H9 (cell line): ENCODE measurements around the gene SLC16A7. TPM values are rescaled to one million over a fixed set of nuclear protein-coding genes. Genes with fewer than 3 reads are reported as not detected.

ENCODE experiments used
- DNase-seq: peaks from one replicate; pipeline ENCODE4 v3.0.0-alpha.2; 2017
- H2AFZ ChIP-seq: one replicate; pipeline ENCODE4 v1.6.1; 2013; ENCODE audit warnings: mild to moderate bottlenecking, low read length, control low read depth, moderate library complexity
- H2AK5ac ChIP-seq: 2 replicates; pipeline ENCODE4 v1.6.1; 2013; ENCODE audit warnings: low read length, control low read depth, mixed read lengths; ENCODE audit not compliant: insufficient read length
- H2BK120ac ChIP-seq: one replicate; pipeline ENCODE4 v1.6.1; 2013; ENCODE audit warnings: low read depth, mild to moderate bottlenecking, low read length, control low read depth, inconsistent platforms; ENCODE audit not compliant: poor library complexity, severe bottlenecking
- H2BK12ac ChIP-seq: 2 replicates; pipeline ENCODE4 v1.6.1; 2013; ENCODE audit warnings: low read length, control low read depth, mixed read lengths, low read depth; ENCODE audit not compliant: insufficient read length
- H2BK15ac ChIP-seq: 2 replicates; pipeline ENCODE4 v1.6.1; 2013; ENCODE audit warnings: low read depth, low read length, control low read depth
- H2BK20ac ChIP-seq: one replicate; pipeline ENCODE4 v1.6.1; 2013; ENCODE audit warnings: low read depth, mild to moderate bottlenecking, low read length, control low read depth, inconsistent platforms; ENCODE audit not compliant: poor library complexity, severe bottlenecking
- H2BK5ac ChIP-seq: 2 replicates; pipeline ENCODE4 v1.6.1; 2013; ENCODE audit warnings: low read length, control low read depth, mixed read lengths; ENCODE audit not compliant: insufficient read length
- H3K14ac ChIP-seq: 2 replicates; pipeline ENCODE4 v1.6.1; 2013; ENCODE audit warnings: low read length, control low read depth; ENCODE audit not compliant: insufficient read depth
- H3K18ac ChIP-seq: 2 replicates; pipeline ENCODE4 v1.6.1; 2013; ENCODE audit warnings: low read depth, mild to moderate bottlenecking, mixed read lengths, low read length, control low read depth; ENCODE audit not compliant: insufficient read length
- H3K23ac ChIP-seq: 2 replicates; pipeline ENCODE4 v1.6.1; 2013; ENCODE audit warnings: low read length, control low read depth, mixed read lengths, low read depth; ENCODE audit not compliant: insufficient read length
- H3K23me2 ChIP-seq: 2 replicates; pipeline ENCODE4 v1.6.1; 2013; ENCODE audit warnings: low read depth, mild to moderate bottlenecking, mixed read lengths, low read length, control low read depth; ENCODE audit not compliant: insufficient read length, poor library complexity, severe bottlenecking
- H3K27ac ChIP-seq: 2 replicates; pipeline ENCODE4 v1.5.1; 2013; ENCODE audit warnings: low read length, control low read depth, mixed read lengths, low read depth; ENCODE audit not compliant: insufficient read length
- H3K27me3 ChIP-seq: 2 replicates; pipeline ENCODE4 v1.6.1; 2013; ENCODE audit warnings: low read length, control low read depth, inconsistent platforms; ENCODE audit not compliant: insufficient read depth
- H3K4ac ChIP-seq: 2 replicates; pipeline ENCODE4 v1.6.1; 2013; ENCODE audit warnings: low read depth, mild to moderate bottlenecking, control low read depth, inconsistent platforms, low read length, moderate library complexity
- H3K4me1 ChIP-seq: 2 replicates; pipeline ENCODE4 v1.6.1; 2013; ENCODE audit warnings: low read length, control low read depth, inconsistent platforms; ENCODE audit not compliant: insufficient read depth
- H3K4me2 ChIP-seq: 2 replicates; pipeline ENCODE4 v1.6.1; 2013; ENCODE audit warnings: low read length, control low read depth, mixed read lengths; ENCODE audit not compliant: insufficient read length, insufficient read depth
- H3K56ac ChIP-seq: 2 replicates; pipeline ENCODE4 v1.6.1; 2013; ENCODE audit warnings: low read depth, mild to moderate bottlenecking, mixed read lengths, low read length, control low read depth; ENCODE audit not compliant: insufficient read length
- H3K79me1 ChIP-seq: 2 replicates; pipeline ENCODE4 v1.6.1; 2013; ENCODE audit warnings: low read depth, mild to moderate bottlenecking, moderate library complexity, low read length, control low read depth, inconsistent platforms; ENCODE audit not compliant: insufficient read depth, poor library complexity, severe bottlenecking
- H3K79me2 ChIP-seq: 2 replicates; pipeline ENCODE4 v1.6.1; 2013; ENCODE audit warnings: low read length, control low read depth, inconsistent platforms; ENCODE audit not compliant: insufficient read depth
- H3K9ac ChIP-seq: 2 replicates; pipeline ENCODE4 v1.6.1; 2013; ENCODE audit warnings: low read length, control low read depth, mixed read lengths; ENCODE audit not compliant: insufficient read length; ENCODE audit errors: extremely low read depth
- H3K9me3 ChIP-seq: one replicate; pipeline ENCODE4 v1.6.1; 2013; ENCODE audit warnings: low read depth, low read length, inconsistent platforms; ENCODE audit not compliant: control insufficient read depth
- H3T11ph ChIP-seq: one replicate; pipeline ENCODE4 v1.6.1; 2013; ENCODE audit warnings: mild to moderate bottlenecking, low read length, control low read depth, inconsistent platforms
- H4K20me1 ChIP-seq: one replicate; pipeline ENCODE4 v1.6.1; 2013; ENCODE audit not compliant: control insufficient read depth, insufficient read length, insufficient read depth
- H4K5ac ChIP-seq: 2 replicates; pipeline ENCODE4 v1.6.1; 2013; ENCODE audit warnings: low read depth, mild to moderate bottlenecking, mixed read lengths, low read length, control low read depth; ENCODE audit not compliant: insufficient read length
- H4K8ac ChIP-seq: replicated peaks from 2 replicates; pipeline ENCODE4 v1.6.1; 2013; ENCODE audit warnings: low read length, control low read depth, mixed read lengths, low read depth; ENCODE audit not compliant: insufficient read length
- H4K91ac ChIP-seq: 2 replicates; pipeline ENCODE4 v1.6.1; 2013; ENCODE audit warnings: low read depth, mild to moderate bottlenecking, moderate library complexity, mixed read lengths, low read length, control low read depth; ENCODE audit not compliant: insufficient read length
- H3K27ac Mint-ChIP-seq, 3 experiments: 2 replicates in 2 of 3; 3 replicates in 1 of 3; pipeline ENCODE4 v1.8.0; 2020 to 2021; ENCODE audit warnings: mixed read lengths in 3 of 3, mild to moderate bottlenecking in 1 of 3, moderate library complexity in 1 of 3
- H3K27me3 Mint-ChIP-seq: 2 replicates; pipeline ENCODE4 v1.8.0; 2021; ENCODE audit warnings: low read depth, mild to moderate bottlenecking, moderate library complexity, mixed read lengths
- H3K36me3 Mint-ChIP-seq, 3 experiments: 2 replicates in 2 of 3; 3 replicates in 1 of 3; pipeline ENCODE4 v1.8.0; 2020 to 2021; ENCODE audit warnings: low read depth in 3 of 3, mixed read lengths in 3 of 3; ENCODE audit not compliant: insufficient read depth in 1 of 3
- H3K4me1 Mint-ChIP-seq, 2 experiments: 2 replicates each; pipeline ENCODE4 v1.8.0; 2020; ENCODE audit warnings: mixed read lengths in 2 of 2
- H3K4me3 Mint-ChIP-seq, 2 experiments: 2 replicates in 1 of 2; 3 replicates in 1 of 2; pipeline ENCODE4 v1.8.0; 2020 to 2021; ENCODE audit warnings: mild to moderate bottlenecking in 2 of 2, mixed read lengths in 2 of 2, moderate library complexity in 1 of 2
- H3K9me3 Mint-ChIP-seq, 2 experiments: 2 replicates in 1 of 2; 3 replicates in 1 of 2; pipeline ENCODE4 v1.8.0; 2020; ENCODE audit warnings: mild to moderate bottlenecking in 2 of 2, mixed read lengths in 2 of 2, moderate library complexity in 1 of 2
- WGBS: extraction: QIAGEN DNeasy Blood & Tissue Kit; methylation state at CpG from one replicate; pipeline ENCODE4 v1.1.7; 2013; ENCODE audit warnings: missing lambda C conversion rate, low lambda C conversion rate, mixed read lengths; ENCODE audit not compliant: insufficient read length; ENCODE audit errors: extremely low coverage; 5-methylcytosine and 5-hydroxymethylcytosine counted together
- total RNA-seq: library from RNA; stranded (reverse); gene quantifications from 2 replicates; pipeline ENCODE4 v1.2.1, GENCODE V29; 2021
- TF ChIP-seq, protein P1 (sequence below): fragments of 200-600 bp; sonication (generic); conservative IDR thresholded peaks from 3 replicates; pipeline ENCODE4 v1.8.0; 2021; ENCODE audit warnings: antibody characterized with exemption, mild to moderate bottlenecking

The SLC16A7 gene
- total RNA-seq, 1 experiment from 2014 or later = 2.2 TPM

DNA sequence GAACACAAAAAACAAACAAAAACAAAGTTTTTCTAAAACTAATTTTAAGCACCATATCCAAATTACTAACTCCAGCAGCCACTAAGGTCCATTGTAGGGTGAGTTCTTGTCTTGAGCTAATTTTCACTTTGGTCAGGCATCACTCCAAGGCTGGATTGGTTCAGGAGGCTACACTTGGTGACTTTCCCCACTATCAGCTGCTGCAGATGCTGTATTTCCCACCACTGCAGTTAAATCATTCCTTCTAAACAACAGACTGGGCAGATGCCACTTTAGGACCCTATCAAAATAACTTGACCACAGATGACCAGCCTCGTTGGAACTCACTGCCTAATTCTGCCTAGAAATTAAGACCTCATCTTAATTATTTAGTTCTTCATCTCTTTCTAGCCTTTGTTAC is 140.5 kb downstream of the SLC16A7 start:
- no peak overlapping the region for H2BK120ac ChIP-seq
- no peak overlapping the region for H4K8ac ChIP-seq
- H3K79me1 ChIP-seq = no peaks in the 10 kb centered on the region
- H3K9me3 ChIP-seq = no peaks in the 10 kb centered on the region
- H3K9me3 Mint-ChIP-seq = no peaks in the 10 kb centered on the region
- H4K5ac ChIP-seq = no peak overlapping the region
- H3K4me3 Mint-ChIP-seq = no peak overlapping the region
- H4K91ac ChIP-seq = no peak overlapping the region
- H3K27ac ChIP-seq = no peak overlapping the region
- no peak for DNase-seq
- H3K14ac ChIP-seq = no peak overlapping the region
- no peaks in the 10 kb centered on the region for H3K79me2 ChIP-seq
- H3K36me3 Mint-ChIP-seq = no peaks in the 10 kb centered on the region
- H3K27me3 Mint-ChIP-seq = no peaks in the 10 kb centered on the region
- no peak overlapping the region for H2BK15ac ChIP-seq
- H4K20me1 ChIP-seq = no peaks in the 10 kb centered on the region
- H2BK20ac ChIP-seq = no peak overlapping the region
- no peaks in the 10 kb centered on the region for H3K4me1 ChIP-seq
- H3K9ac ChIP-seq = no peak overlapping the region
- H3K56ac ChIP-seq = no peak overlapping the region
- H3K4ac ChIP-seq = no peak overlapping the region
- H2AFZ ChIP-seq = no peak overlapping the region
- H3K23ac ChIP-seq = no peak overlapping the region
- H3K4me2 ChIP-seq = no peak overlapping the region
- no peak overlapping the region for H3K18ac ChIP-seq
- no peaks in the 10 kb centered on the region for H3K27me3 ChIP-seq
- H3K4me1 Mint-ChIP-seq = peaks cover 9 to 14% of the 10 kb centered on the region in 2 experiments
- no peak overlapping the region for H2AK5ac ChIP-seq
- WGBS = no CpG with 5 or more reads among the region's 1 CpG
- H3K27ac Mint-ChIP-seq = no peak overlapping the region; a peak in 1 of 7 replicates
- H3T11ph ChIP-seq = no peak overlapping the region
- TF ChIP-seq, protein P1, sequence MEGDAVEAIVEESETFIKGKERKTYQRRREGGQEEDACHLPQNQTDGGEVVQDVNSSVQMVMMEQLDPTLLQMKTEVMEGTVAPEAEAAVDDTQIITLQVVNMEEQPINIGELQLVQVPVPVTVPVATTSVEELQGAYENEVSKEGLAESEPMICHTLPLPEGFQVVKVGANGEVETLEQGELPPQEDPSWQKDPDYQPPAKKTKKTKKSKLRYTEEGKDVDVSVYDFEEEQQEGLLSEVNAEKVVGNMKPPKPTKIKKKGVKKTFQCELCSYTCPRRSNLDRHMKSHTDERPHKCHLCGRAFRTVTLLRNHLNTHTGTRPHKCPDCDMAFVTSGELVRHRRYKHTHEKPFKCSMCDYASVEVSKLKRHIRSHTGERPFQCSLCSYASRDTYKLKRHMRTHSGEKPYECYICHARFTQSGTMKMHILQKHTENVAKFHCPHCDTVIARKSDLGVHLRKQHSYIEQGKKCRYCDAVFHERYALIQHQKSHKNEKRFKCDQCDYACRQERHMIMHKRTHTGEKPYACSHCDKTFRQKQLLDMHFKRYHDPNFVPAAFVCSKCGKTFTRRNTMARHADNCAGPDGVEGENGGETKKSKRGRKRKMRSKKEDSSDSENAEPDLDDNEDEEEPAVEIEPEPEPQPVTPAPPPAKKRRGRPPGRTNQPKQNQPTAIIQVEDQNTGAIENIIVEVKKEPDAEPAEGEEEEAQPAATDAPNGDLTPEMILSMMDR = no peak
- H3K23me2 ChIP-seq = no peaks in the 10 kb centered on the region
- H2BK5ac ChIP-seq = no peak overlapping the region
- H2BK12ac ChIP-seq = no peak overlapping the region
